PFSK-1 (cell line): Measurements from ENCODE around the gene HPCA.

Experiments
- POLR2AphosphoS5 ChIP-seq: IDR thresholded peaks from 2 replicates; pipeline ENCODE4 v1.6.1; 2012; ENCODE audit warnings: low read depth, mild to moderate bottlenecking, control low read depth, low read length, moderate library complexity
- REST ChIP-seq, 2 experiments: IDR thresholded peaks; 2 replicates each; pipeline versions ENCODE4 v1.6.1 to v1.8.0; 2011 to 2012; ENCODE audit warnings: low read depth in 2 of 2, low read length in 2 of 2, control low read depth in 1 of 2, inconsistent platforms in 1 of 2, mild to moderate bottlenecking in 1 of 2, moderate library complexity in 1 of 2; ENCODE audit not compliant: insufficient read depth in 1 of 2
- SIN3A ChIP-seq: IDR thresholded peaks from 2 replicates; pipeline ENCODE4 v1.6.1; 2012; ENCODE audit warnings: mild to moderate bottlenecking, low read length, moderate library complexity, borderline replicate concordance; ENCODE audit not compliant: insufficient read depth
- TAF1 ChIP-seq: IDR thresholded peaks from 2 replicates; pipeline ENCODE4 v1.6.1; 2012; ENCODE audit warnings: low read length, control low read depth, borderline replicate concordance; ENCODE audit not compliant: insufficient read depth

- TF ChIP-seq SIN3A (no peak), POLR2AphosphoS5 (no peak), REST (IDR thresholded peaks at IDR 0.05; ENCODE audit: insufficient read depth in 1 of 2, low read depth in 2 of 2, low read length in 2 of 2) (no peak), TAF1 (no peak)
Observed at GRCh38 chr1:32869923-32870614, 16.2 kb upstream of the HPCA start.
